Adrenal gland (tissue), 5 donors: Measurements from ENCODE around the gene NUDT21.

Experiments
- POLR2A ChIP-seq, 2 donors: fragments of 450-650 bp; IDR thresholded peaks; one replicate each; pipeline ENCODE4 v1.6.1; 2017; ENCODE audit warnings: antibody characterized with exemption in 2 of 2, mild to moderate bottlenecking in 2 of 2, moderate library complexity in 1 of 2
- TF ChIP-seq, protein P1 (sequence below), 6 experiments: fragments of 450-650 bp in 4 of 6; fragments of 200-600 bp in 2 of 6; sonication (generic) in 1 of 6; IDR thresholded peaks; 1 replicate in 5 of 6; 2 replicates in 1 of 6; pipeline versions ENCODE4 v1.5.1 to v1.8.0; 2016 to 2021; ENCODE audit warnings: antibody characterized with exemption in 6 of 6, mild to moderate bottlenecking in 2 of 6, moderate library complexity in 1 of 6
- donor health status: DM: no; HTN: no; CAD: no.

DNA sequence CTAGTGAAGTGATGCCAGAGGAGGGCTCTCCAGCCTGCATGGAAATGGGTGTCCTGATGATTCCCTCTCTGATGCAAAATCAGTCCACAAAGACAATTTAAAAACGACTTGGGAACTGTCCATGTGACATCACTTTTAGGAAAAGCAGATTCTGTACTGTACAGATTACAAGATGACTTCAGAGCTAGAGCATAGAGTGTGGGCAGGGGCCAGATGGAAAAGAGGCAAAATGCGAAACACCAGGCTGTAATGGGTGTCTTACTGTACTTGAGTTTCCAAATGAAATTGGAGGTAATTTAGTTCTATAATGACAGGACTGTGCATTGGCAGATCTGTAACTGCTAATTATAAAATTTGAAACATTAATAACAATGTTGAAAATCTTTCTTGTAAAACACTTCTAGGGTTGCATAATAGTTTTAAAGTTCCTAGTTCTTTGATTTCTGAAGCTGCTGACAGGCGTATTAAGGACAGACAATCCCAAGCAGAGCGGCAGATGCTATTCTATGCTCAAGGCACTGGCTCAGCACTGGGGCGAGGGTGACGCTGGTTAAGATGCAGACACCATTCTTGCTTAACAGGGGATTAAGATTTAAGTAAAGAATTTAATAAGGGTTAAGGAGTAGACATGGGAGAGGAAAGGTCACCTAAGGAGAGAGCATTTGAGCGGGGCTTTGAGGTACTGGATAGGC, 29.8 kb upstream of the NUDT21 start:
- TF ChIP-seq, protein P1, sequence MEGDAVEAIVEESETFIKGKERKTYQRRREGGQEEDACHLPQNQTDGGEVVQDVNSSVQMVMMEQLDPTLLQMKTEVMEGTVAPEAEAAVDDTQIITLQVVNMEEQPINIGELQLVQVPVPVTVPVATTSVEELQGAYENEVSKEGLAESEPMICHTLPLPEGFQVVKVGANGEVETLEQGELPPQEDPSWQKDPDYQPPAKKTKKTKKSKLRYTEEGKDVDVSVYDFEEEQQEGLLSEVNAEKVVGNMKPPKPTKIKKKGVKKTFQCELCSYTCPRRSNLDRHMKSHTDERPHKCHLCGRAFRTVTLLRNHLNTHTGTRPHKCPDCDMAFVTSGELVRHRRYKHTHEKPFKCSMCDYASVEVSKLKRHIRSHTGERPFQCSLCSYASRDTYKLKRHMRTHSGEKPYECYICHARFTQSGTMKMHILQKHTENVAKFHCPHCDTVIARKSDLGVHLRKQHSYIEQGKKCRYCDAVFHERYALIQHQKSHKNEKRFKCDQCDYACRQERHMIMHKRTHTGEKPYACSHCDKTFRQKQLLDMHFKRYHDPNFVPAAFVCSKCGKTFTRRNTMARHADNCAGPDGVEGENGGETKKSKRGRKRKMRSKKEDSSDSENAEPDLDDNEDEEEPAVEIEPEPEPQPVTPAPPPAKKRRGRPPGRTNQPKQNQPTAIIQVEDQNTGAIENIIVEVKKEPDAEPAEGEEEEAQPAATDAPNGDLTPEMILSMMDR (IDR thresholded peaks at IDR 0.05) = no peak
- TF ChIP-seq POLR2A (IDR thresholded peaks at IDR 0.05) = no peak
